Transverse colon (tissue), 4 donors: ENCODE results near the gene SPIC. TPM values are rescaled to one million over a fixed set of nuclear protein-coding genes. Genes with fewer than 3 reads are reported as not detected.

Experiments
- DNase-seq: peaks from one replicate; pipeline ENCODE4 v3.0.0-alpha.2; 2019
- H3K27ac ChIP-seq, 4 donors: fragments of 200-600 bp; sonication (generic); 2 replicates each; pipeline ENCODE4 v1.5.1; 2016 to 2018; ENCODE audit warnings: inconsistent platforms in 4 of 4
- H3K27me3 ChIP-seq: fragments of 200-600 bp; sonication (generic); 2 replicates; pipeline ENCODE4 v1.5.1; 2017; ENCODE audit warnings: inconsistent platforms
- H3K36me3 ChIP-seq, 4 donors: fragments of 200-600 bp; sonication (generic); 2 replicates each; pipeline ENCODE4 v1.5.1; 2017 to 2019; ENCODE audit warnings: inconsistent platforms in 4 of 4
- H3K4me1 ChIP-seq, 4 donors: fragments of 200-600 bp; sonication (generic); 2 replicates each; pipeline ENCODE4 v1.5.1; 2017 to 2020; ENCODE audit warnings: inconsistent platforms in 4 of 4
- H3K4me3 ChIP-seq, 4 donors: fragments of 200-600 bp; sonication (generic); 1 replicate in 1 of 4; 2 replicates in 3 of 4; pipeline versions ENCODE4 v1.5.1 to v1.6.1; 2017 to 2019; ENCODE audit warnings: inconsistent platforms in 4 of 4
- H3K9me3 ChIP-seq, 2 donors: fragments of 200-600 bp; sonication (generic); 2 replicates each; pipeline ENCODE4 v1.5.1; 2017 to 2019; ENCODE audit warnings: inconsistent platforms in 2 of 2
- CTCF ChIP-seq, 5 experiments: fragments of 200-600 bp in 3 of 5; fragments of 450-650 bp in 2 of 5; sonication (generic) in 3 of 5; IDR thresholded peaks; 1 replicate in 2 of 5; 2 replicates in 3 of 5; pipeline ENCODE4 v1.5.1; 2016 to 2017; ENCODE audit warnings: antibody characterized with exemption in 5 of 5, inconsistent platforms in 3 of 5, mild to moderate bottlenecking in 2 of 5, moderate library complexity in 1 of 5
- EP300 ChIP-seq: sonication (generic); formaldehyde crosslinking; IDR thresholded peaks from one replicate; pipeline ENCODE4 v1.6.1; 2017; ENCODE audit warnings: antibody characterized with exemption, low read depth
- POLR2A ChIP-seq: fragments of 450-650 bp; IDR thresholded peaks from one replicate; pipeline ENCODE4 v1.6.1; 2016; ENCODE audit warnings: antibody characterized with exemption, mild to moderate bottlenecking, moderate library complexity
- POLR2AphosphoS5 ChIP-seq, 3 donors: sonication (generic); formaldehyde crosslinking; IDR thresholded peaks; one replicate each; pipeline ENCODE4 v1.6.1; 2016; ENCODE audit warnings: antibody characterized with exemption in 3 of 3
- WGBS, 2 donors: methylation state at CpG; one replicate each; pipeline ENCODE4 v1.1.5; 2018; ENCODE audit warnings: low coverage in 1 of 2; 5-methylcytosine and 5-hydroxymethylcytosine counted together
- in situ Hi-C, 4 donors: fragments of 200-750 bp; cut with MboI; loops; one replicate each; pipeline versions ENCODE4 v1.15.0 to v1.15.1; 2017; ENCODE audit warnings: low sequenced_read_pairs in 3 of 4, low pct_ligation_motif_present in 1 of 4, low pct_unique_long_range_greater_than_20kb in 1 of 4
- intact Hi-C: fragments of 100-400 bp; cut with DNase I; formaldehyde crosslinking; loops from one replicate; pipeline ENCODE4 v1.15.1; 2023; ENCODE audit warnings: low total_unique reads
- small RNA-seq, 4 donors: library from RNA; depleted of rRNA; stranded (forward); fragments of <200 nt; gene quantifications; one replicate each; pipeline ENCODE3, GENCODE V24; 2016
- total RNA-seq, 4 donors: library from RNA; depleted of rRNA; stranded (reverse); fragments of >200 nt; gene quantifications; one replicate each; pipeline ENCODE4 v1.1.0, GENCODE V29; 2016

Gene SPIC
- total RNA-seq, 4 donors from 2014 or later = not detected

DNA sequence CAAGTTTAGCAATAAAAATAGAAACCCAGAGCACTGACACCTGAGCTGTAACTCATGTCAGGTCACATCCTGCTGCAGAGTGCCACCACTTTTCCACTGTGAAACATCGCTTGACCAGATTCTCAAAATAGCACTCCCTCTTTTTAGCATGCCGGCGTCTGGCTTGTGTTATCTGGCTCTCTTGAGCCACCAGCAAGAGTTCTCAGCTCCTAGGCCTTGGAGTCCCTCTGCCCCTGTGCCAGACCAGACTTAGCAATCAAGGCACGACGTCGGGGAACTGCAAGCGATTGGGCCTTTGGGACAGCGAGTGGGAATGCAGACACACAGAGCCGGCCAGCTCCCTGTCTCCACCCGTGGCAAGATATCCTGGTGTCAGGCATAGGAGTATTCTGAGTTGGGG lies 52.5 kb downstream of the SPIC start:
- 75 to 80% methylated on average over 3 to 10 of the region's 10 CpGs for WGBS, 2 donors
- H3K27me3 ChIP-seq = no peaks in the 10 kb centered on the region
- DNase-seq = no peak
- H3K36me3 ChIP-seq = no peaks in the 10 kb centered on the region
- no peak overlapping the region for H3K4me3 ChIP-seq
- H3K4me1 ChIP-seq = no peaks in the 10 kb centered on the region
- H3K9me3 ChIP-seq = no peaks in the 10 kb centered on the region
- H3K27ac ChIP-seq = no peak overlapping the region
- in situ Hi-C loops = no loop called here
- TF ChIP-seq POLR2AphosphoS5 (IDR thresholded peaks at IDR 0.05) (no peak), POLR2A (no peak), EP300 (no peak), CTCF (IDR thresholded peaks at IDR 0.05) (no peak)
- intact Hi-C loops = no loop called here

DNA sequence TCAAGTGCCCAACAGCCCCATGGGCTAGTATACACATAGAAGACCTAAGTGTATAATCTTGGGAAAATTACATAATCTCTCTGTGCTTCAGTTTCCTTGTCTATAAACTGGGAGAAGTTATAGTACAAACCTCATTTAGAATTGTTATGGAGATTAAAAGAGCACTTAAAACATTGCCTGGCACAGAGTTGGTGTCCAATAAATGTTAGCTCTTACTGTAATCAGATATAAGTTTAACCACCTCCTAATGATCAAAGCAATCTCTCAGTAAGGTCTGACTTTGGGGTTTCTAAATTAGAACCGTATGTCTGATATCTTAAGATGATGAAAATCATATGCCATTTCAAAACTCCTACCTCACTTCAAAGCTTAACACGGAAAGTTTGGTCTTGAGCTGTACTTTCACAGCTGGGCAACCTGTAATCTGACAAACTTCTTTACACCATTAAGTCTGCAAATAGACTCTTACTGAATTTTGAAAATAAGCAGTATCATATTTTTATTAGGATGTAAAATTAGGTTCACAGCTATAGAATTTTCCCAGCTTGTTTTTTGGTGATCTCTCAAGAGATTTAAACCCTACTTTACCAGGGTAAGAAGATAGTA lies 61.0 kb downstream of the SPIC start:
- 52 to 65% methylated on average over 2 of the region's 2 CpGs for WGBS, 2 donors
- H3K4me3 ChIP-seq = no peak overlapping the region
- in situ Hi-C loops (no loop called here), intact Hi-C loops (no loop called here)
- no peaks in the 10 kb centered on the region for H3K36me3 ChIP-seq
- DNase-seq = no peak
- no peak for TF ChIP-seq POLR2AphosphoS5 (IDR thresholded peaks at IDR 0.05)
- TF ChIP-seq EP300 = no peak
- no peak for TF ChIP-seq CTCF (IDR thresholded peaks at IDR 0.05)
- no peak for TF ChIP-seq POLR2A
- no peaks in the 10 kb centered on the region for H3K27me3 ChIP-seq
- no peaks in the 10 kb centered on the region for H3K4me1 ChIP-seq
- H3K27ac ChIP-seq = no peak overlapping the region
- no peaks in the 10 kb centered on the region for H3K9me3 ChIP-seq

Small RNAs within 50 kb of the gene (small RNA-seq; reads per million reads assigned to genes)
- gene RF00019 (0 reads per million in 4 donors), gene RNA5SP367 (0 reads per million in 4 donors), gene RNU5E-5P (0 to 0.56 (median 0.32) reads per million in 4 donors)

Other genes starting within 250 kb of the SPIC start
- gene UTP20, start 195.2 kb upstream of the SPIC start, total RNA-seq = 10 to 100 TPM in 1 of 4 donors, 1 to 10 TPM in 3; 5.2 to 11.0 (median 6.5) TPM
- 10 to 100 TPM in 3 of 4 donors, 1 to 10 TPM in 1; 5.6 to 76.1 (median 42.1) TPM for gene ARL1, start 67.6 kb upstream of the SPIC start, total RNA-seq
- gene MYBPC1, start 119.6 kb downstream of the SPIC start, total RNA-seq = 100 to 1,000 TPM in 3 of 4 donors, not detected in 1; 151 to 247 (median 182) TPM
- 100 to 1,000 TPM; 114 to 215 (median 138) TPM for gene CHPT1, start 222.3 kb downstream of the SPIC start, total RNA-seq